Measurements from ENCODE around the gene RPS2.
"Not testable (repeated sequence)": the region's sequence is repeated elsewhere in the genome, so short reads cannot be mapped to it uniquely, and the experiment has no call there.

Gene RPS2

DNA sequence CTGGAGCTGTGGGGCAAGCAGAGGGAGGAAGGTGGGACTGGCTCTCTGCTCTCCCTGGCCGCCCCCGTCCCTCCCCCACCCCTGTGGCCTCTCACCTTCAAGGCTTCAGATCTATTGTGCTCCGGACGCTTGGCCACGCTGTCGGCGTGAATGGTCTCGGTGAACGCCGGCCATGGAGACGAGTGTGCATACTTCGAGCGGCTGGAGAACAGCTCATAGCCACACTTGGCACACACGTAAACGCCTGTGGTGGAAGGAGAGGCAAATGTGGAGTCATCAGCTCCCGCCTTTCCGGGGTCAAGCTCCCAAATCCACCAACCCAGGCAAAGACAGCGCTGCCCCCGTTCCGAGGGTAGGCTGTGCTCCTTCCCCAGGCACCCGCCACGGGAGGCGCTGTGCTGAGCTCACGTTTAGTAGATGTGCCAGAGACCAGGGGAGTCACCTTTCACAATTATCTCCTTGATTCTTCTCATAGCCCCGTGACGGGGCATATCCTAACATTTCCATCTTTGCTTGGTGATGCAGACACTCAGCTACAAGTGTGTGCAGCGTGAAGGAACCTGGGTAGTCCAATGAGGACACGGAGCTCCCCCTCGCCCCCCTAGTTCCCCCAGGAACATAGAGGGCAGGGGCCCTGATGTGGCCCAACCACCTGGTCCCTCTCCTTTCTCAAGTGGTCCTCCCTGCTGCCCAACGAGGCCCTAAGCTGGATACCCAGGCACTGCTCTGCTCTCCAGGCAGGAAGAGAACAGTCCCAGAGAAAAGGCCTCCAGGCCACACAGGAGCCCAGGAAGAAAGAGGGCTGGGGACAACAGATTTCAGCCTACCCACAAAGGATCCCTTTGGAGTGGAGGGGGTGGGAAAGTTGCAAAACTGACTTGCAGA lies 23.2 kb downstream of the RPS2 start:
- DNase-seq, result no peak

DNA sequence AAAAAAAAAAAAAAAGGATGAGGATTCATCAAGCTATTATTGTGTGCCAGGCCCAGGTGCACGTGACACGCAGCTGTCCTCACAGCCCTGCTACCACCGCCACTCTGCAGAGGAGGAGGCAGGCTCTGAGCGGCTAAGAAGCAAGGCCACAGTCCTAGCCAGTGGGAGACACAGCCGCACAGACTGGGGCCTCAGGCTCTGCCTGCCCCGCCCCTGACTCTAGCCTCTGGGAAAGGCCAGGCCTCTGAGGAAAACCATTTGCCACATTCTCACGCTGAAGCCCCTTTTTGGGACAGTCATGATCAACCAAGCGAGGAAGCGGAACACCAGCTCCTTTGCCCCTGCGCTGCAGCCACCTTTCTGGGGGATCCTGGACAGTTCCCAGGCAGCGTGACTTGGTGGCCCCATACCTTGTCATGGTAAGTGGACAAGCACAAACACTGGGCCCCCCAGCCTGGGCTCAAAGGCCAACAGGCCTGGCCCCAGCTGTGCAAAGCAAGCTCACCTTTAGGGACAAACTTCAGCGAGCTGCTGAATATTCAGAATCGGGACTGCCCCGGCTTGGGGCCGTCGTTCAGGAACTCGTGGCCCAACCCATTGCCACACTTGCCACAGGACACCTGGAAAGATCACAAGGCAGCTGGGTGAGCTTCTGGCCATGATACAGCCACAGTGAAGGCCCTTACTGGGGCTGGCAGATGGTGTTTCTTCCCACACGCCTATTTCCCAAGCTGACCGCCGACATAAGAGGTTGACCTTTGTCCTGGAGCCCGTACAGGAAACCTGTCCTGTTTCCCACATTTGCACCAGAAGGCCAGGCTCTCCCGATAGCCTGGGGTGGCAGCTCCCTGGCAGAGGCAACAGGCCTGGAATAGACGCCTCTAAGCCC lies 24.1 kb downstream of the RPS2 start:
- DNase-seq, result no peak

DNA sequence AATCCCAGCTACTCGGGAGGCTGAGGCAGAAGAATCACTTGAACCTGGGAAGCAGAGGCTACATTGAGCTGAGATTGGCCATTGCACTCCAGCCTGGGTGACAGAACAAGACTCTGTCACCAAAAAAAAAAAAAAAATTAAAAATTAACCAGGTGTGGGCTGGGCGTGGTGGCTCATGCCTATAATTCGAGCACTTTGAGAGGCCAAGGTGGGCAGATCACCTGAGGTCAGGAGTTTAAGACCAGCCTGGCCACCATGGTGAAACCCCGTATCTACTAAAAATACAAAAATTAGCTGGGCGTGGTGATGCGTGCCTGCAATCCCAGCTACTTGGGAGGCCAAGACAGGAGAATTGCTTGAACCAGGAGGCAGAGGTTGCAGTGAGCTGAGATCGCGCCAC lies 24.8 kb downstream of the RPS2 start:
- DNase-seq, result not testable (repeated sequence)

DNA sequence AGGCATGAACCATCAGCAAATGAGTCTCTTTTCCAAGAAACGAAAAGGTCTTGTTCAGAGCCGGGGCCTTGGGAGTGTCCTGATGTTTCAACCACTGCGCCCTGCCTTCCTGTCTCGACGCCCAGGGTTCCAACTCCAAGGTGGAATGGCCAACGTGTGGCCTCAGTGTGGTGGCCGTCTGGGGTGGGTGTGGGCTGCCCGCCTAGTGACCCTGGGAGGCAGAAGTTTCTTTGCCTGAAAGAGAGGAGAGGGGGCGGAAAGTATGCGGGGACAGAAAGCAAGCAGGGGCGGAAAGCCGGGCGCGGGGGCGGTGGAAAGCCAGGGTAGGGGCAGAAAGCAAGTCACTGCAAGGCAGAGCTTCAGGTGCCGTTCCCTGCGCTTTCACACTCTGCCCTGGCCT lies 25.7 kb downstream of the RPS2 start:
- DNase-seq, result no peak

DNA sequence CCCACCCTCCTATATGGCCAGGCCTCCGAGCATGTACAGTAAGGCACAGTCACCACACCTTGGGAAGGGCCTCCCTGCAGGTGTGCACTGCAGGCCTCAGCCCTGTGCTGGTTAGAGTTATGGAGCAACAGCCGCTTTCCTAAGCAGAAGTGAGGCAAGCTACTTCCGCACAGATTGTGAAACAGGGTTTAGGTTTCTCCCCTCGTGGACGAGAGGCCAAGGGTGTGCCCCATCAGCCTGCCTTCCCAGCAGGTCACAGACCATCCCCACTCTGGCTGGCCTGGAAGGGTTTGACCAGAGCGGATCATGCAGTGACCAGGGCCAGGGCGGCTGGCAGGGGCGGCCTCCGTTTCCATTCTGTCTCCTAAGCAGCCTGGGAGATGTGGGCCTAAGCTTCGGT lies 26.3 kb downstream of the RPS2 start:
- no peak for DNase-seq

DNA sequence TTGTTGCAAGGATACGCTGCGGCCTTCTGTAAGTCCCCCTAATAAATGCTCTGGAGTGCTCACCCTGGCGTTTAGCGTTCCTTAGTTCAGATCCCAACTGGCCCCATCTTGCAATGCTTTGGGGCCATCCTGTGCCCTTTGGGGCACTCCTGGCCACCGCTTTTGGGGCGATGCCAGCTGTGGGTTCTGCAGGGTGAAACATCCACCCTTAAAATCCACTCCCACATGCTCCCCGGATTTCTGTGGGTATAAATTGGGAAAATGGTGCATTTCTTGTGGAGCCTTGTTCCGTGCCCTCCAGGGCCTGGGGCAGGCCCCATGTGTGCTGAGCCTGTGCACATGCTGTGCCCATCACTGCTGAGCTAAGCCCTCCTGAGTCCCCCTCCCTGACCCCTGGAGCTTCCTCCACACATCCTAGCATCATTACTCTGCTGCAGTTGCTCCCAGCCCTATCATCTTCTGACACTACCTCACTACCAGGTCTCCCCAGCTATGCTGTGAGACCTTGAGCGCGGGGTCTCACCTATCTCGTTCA lies 27.6 kb downstream of the RPS2 start:
- DNase-seq, result no peak

DNA sequence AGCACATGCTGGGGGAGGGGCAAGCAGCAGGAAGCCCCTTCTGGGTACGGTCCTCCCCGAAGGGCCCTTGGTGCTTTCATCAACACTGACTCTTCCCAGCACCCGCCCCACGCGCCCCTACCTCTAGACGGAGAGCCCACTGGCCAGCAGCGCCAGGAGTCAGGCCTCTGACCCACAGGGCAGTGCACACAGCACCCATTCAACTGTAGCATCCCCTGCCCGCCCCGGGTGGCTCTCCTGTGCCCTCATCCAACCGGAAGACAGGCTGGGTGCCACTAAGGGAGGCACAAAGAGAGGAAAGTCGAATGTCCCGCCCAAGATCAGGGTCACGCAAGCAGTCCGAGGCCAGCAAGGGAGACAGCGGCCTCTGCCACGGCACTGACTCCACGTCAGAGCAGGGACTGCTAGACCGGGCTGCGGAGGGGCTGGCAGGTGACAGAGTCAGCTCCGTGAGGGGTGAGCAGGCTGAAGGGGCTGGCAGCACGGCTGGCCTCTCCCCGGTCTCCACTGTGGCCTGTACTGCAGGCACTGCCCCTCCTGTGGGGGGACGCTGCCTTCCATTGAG lies 31.4 kb downstream of the RPS2 start:
- no peak for DNase-seq

DNA sequence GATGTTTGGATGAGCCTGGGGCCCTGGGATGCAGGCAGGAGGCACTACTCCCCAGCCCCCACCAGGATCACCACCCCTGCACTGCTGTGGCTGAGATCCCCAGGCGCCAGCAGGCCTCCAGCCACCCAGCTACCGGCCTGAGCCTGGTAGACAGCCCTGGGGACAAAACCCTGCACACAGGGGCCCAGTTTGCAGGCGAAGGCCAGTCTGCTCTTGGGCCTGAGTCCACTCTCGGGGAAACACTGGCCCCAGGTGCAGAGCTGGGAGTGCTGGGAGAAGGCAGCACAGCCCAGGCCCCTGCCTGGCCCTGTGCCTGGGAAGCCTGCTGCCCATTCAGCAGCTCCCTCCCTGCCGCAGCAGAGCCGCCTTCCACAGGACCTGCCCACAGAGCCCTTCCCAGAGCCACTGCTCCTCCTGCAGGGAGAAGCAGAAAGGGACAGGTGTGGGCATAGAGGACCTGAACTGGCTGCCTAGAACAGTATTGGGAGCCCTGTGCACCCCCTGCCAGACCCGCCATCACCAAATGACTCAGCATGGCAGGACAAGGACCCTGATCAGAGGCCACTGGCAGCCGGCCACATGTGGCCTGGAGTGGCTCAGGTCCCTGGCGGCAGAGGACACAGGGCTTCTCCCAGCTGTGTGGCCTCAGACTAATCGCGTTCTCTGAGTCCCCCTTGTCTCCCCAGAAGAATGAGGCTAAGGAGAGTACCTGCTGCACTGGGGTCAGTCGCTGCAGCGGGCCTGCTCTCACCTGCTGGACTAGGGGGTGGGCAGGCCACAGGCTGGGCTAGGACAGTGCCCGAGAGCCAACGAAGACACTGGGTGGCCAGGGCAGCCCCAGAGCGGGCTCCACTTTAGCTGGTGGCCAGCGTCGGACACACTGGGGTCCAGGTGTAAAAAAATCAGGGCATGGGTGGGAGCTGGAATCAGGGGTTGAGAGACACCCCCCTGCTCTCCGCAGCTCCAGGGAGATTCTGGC lies 32.3 kb downstream of the RPS2 start:
- DNase-seq, result no peak

DNA sequence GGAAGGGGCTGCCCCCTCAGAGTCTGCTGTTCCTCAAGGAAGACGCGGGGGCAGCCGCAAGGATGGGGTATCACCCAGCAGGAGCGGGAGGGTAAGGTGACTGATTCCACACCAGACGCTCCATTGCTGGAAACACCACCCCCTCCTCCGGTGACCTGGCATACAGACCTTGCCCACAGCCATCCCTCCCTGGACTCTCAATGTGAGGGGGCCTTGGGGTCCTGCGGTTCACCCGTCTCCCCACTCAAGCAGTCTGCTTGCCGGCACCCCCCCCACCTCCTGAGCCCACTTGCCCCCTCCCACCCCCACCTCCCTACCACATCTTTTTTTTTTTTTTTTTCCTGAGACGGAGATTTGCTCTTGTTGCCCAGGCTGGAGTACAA lies 34.3 kb downstream of the RPS2 start:
- DNase-seq, result no peak

DNA sequence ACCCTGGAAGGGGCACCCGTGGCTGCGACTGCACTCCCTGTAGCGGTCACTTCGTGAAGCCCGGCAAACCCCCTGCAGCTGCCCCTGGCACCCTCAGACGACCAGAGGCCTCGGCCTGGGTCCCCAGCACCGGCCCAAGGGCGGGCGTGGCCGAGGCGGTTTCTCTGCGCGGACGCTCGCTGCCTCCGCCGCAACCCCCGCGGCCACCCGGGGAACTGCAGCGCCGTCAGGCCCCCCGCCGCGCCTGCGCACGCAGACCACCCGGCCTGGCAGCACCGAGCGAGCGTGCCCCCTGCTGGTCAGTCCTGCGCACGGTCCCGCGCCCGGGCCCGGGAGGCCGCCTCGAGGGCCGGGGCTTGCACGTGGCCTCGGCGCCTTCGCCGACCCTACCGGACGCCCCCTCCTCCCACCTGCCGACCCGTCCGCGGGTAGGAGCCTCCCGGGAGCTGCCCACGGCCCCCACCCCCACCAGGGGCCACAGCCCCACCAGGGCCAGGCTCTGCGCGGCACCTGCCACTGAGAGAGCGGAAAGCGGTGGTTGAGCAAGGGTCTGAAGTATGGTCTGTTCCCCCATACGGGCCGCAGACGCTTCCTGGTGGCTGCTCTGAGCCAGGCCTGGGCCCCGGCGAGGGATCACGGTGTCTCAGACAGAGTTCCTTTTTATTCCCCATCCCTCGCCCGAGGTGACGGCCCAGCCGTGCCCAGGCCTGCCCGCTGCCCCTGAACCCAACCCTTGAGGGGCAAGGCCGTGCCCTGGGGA lies 34.9 kb downstream of the RPS2 start:
- DNase-seq, result peak; percentile 96

DNA sequence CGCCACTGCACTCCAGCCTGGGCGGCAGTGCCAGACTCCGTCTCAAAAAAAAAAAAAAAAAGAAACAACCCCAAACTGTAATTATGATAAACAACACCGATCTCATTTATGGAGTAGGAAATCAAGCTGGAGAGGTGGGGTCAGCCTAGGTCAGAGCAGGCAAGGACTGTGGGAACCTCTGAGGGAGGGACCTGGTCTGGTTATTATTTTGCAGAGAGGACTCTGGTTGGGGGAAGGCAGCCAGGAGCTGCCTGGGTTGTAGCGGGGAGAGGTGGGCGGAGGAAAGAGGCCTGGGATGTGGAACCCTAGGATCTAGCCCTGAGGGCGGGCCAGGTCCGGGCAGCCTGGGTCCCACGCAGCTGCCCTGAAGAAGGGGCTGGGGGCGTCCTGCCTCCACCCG lies 35.5 kb downstream of the RPS2 start:
- no peak for DNase-seq

DNA sequence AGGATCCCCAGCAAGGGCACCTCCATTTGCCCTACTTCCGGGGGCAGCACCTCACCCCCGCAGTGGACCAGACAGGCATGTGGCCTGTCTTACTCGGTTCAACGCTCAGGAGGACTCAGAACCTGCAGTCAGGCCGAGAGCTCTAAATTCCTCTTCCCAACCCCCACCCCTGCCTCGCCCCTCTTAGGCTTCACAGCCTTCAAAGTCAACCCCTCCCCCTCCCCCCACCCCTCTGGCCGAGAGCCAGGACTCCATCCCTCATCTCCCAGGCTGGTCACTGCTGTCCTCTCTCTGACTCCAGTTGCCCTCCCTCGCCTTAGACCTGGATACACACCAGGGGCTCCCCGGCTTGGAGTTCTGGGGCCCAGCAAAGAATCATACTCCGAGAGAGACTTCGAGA lies 38.4 kb downstream of the RPS2 start:
- no peak for DNase-seq

DNA sequence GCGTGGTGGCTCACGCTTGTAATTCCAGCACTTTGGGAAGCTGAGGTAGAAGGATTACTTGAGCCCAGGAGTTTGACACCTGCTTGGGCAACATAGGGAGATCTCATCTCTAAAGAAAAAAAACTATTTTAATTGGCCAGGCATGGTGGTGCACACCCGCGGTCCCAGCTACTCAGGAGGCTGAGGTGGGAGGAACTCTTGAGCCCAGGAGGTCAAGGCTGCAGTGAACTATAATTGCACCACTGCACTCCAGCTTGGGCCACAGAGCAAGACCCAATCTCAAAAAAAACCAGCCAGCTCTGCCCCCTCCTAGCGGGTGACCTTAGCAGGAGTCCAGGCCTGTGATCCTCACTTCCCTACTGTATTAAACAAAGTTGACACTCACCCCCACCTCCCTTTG lies 40.5 kb downstream of the RPS2 start:
- DNase-seq, result no peak

DNA sequence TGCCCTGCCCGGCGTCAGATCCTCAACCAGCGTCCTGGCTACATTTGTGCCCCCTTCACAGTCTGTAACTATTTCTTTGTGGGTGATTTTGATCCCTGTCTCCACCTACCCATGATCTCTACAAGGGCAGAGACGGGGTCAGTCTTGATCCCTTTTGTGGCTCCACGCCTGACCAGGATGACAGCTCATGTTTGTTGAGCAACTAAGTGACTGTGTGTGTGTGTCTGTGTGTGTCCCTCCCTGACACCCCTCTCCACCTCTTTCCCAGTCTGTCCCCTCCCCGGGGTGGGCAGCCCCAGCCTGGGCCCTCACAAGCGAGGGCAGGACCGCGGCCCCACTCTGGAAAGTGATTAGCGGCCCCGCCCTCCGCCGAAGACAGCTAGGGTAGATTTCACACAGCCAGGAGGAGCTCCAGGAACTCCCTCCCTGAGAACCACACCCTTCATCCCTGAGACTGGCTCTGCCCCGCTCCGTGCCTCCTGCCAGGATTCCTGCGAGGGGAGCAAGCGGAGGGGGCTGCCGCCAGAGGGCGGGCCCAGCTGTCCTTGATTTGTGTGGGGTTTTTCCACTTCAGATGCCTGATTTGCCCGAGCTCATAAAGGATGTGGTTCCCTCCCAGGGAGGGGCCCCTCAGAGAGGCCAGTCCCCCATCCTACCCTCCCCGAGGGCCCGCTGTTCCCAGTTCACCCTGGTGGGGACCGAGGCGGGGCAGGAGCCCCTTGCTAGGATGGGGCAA lies 41.2 kb downstream of the RPS2 start:
- DNase-seq, result peak; percentile 35

DNA sequence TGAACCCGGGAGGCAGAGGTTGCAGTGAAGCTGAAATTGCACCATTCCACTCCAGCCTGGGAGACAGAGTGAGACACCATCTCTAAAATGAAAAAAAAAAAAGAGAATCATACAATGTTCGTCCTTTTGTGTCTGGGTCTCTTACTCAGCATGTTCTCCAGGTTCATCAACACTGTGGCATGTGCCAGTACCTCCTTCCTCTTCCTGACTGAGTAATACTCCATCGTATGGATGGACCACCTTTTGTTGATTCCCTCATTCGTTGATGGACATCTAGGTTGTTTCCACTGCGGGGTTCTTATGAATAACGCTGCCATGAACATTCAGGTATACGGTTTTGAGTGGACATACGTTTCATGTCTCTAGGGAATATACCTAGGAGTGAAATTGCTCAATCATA lies 42.3 kb downstream of the RPS2 start:
- no peak for DNase-seq

DNA sequence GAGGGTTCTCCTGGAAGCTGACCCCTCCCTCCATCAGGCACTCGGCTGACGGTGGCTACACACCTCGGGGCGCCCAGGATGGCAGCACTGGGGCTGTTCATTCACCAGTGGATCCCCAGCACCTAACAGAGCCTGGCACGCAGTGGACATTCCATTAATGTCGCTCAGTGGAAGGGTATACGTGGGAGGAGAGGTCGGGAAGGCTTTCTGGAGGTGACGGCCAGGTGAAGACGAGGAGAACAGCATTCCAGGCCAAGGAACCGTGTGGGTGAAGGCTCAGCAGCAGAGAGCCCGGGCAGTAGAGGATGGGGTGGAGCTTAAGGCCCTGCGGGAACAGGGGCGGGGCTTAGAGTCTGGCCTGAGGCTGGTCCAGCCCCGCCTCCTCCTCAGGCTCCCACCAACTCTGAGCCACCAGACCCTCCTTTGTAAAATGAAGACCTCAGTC lies 43.9 kb downstream of the RPS2 start:
- DNase-seq, result no peak

DNA sequence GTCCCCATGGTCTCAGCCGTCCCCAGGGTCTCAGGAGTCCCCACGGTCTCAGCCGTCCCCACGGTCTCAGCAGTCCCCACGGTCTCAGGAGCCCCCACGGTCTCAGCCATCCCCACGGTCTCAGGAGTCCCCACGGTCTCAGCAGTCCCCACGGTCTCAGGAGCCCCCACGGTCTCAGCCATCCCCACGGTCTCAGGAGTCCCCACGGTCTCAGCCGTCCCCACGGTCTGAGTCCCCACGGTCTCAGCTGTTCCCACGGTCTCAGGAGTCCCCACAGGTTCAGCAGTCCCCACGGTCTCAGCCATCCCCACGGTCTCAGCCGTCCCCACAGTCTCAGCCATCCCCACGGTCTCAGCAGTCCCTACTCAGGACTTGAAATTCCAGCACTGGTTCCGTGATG lies 44.5 kb downstream of the RPS2 start:
- DNase-seq, result not testable (repeated sequence)

DNA sequence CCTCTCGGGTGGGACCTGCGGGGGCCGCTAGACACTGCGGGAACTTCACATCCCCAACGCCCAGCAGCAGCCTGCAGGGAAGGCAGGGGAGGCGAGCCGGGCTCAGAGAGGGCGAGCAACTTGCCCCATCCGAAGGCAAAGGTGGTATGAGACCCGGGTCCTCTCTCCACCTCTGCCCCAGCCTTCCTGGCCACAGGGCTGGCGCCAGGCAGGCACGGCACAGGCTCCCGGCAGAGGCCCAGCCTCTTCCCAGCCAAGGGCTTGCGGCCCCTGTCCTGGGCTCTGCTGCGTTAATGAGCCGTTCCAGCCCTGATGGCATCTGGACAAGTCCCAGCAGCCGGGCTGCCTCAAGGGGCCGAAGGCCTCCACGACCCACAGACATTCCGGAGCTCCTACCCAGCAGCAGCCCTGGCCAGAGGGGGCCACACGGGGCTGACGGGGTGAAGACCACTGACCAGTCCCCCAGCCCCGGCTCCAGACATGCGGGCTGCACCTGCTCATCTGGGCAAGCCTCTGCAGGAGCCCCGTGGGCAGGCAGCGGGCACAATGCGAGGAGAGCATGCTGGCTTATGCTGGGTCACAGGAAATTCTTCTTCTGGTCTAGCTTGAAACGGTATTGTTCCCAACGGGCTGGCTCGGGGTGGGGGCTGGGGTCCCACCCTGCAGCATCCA lies 45.2 kb downstream of the RPS2 start:
- no peak for DNase-seq

DNA sequence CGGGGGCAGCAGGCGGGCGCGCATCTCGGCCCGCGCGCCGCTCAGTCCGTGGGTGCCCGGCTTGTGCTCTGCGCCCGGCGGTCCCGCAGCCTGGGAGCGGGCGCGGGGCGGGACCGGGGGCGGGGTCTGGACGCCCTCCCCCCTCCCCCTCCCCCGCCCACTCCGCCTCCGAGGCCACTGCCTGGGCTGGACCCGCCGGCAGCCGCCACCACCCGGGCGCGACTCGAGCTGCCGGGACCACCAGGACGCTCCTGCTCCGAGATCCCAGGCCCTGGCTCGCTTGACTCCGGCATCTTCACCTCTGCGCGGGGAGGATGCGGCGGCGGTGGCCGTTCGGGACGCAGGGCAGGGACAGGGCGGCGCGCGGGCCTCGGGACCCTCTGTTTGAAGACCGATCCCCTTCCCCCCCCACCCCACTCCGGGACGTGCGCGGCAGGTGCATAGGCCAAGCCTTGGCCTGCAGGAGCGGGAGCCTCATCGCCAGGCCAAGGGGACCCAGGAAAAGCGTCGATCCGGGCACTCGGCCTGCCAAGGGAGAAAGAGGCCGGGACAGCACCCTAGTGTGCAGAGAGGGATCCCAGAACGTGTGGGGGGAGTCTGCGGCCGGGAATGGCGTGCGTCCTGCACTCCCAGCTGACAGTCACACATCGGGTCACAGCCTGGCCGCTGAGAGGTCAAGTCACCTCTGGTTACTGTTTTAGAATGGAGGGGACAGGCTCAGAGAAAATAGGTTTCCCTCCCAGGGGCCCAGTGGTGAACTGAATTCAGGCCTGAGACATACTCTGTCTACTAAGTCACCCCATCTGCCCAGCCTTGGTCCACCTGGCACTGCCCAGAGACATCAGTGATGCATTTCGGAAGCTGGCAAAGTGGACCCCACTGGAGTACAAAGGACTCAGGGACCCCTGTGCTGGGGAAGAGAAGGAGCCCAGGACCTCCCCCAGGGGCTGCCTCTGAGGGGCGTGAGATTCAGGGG lies 46.0 kb downstream of the RPS2 start, which contains the start of gene HS3ST6:
HS3ST6 (minus strand) TSS at position 65 of the 976 bp plus-strand sequence. CDS start 92 bp downstream, outside the sequence.
- no peak for DNase-seq
